Measurements from ENCODE around the gene MORN1.

GRCh38 chr1:2404890-2405511 lies 13.6 kb upstream of the MORN1 start:
- no peak for TF ChIP-seq POLR2AphosphoS5 (IDR thresholded peaks at IDR 0.05)
- TF ChIP-seq CTCF (IDR thresholded peaks at IDR 0.05): no peak

Measured in esophagus muscularis mucosa (tissue), 3 donors.